PC-9 (cell line): ENCODE data around the gene ABLIM2. TPM values are rescaled to one million over a fixed set of nuclear protein-coding genes. Genes with fewer than 3 reads are reported as not detected.
A peak's percentile ranks its signal among the peaks of the same experiment; 100 is the strongest.

ENCODE experiments used
- BruUV-seq: library from RNA; stranded (reverse); fragments of 400-500 nt; replicated peaks from 2 replicates; lab custom pipeline; 2021; lab: Mats Ljungman, UMichigan
- CTCF ChIA-PET: fragments of 300-600 bp; sonication (Branson Sonifier 250); formaldehyde crosslinking; loops from one replicate; lab custom pipeline; 2022; ENCODE audit warnings: antibody characterized with exemption; lab: Charles Lee
- POLR2A ChIA-PET: fragments of 300-600 bp; sonication (Branson Sonifier 250); formaldehyde crosslinking; loops from one replicate; lab custom pipeline; 2022; ENCODE audit warnings: antibody characterized with exemption; ENCODE audit not compliant: unreplicated experiment; lab: Charles Lee
- DNase-seq, 2 experiments: peaks; one replicate each; pipeline versions ENCODE4 v3.0.0 to v3.0.0-alpha.2; 2015 to 2022; ENCODE audit warnings: mixed read lengths in 1 of 2
- H2AFZ ChIP-seq: fragments of 200-600 bp; sonication (generic); 2 replicates; pipeline ENCODE4 v1.8.1; 2017; ENCODE audit warnings: antibody characterized with exemption
- H3F3A ChIP-seq: fragments of 200-600 bp; sonication (generic); 2 replicates; pipeline ENCODE4 v1.8.1; 2017; ENCODE audit warnings: antibody characterized with exemption, mild to moderate bottlenecking, low read depth; ENCODE audit not compliant: insufficient read depth
- H3K27ac ChIP-seq: fragments of 200-600 bp; sonication (generic); 2 replicates; pipeline ENCODE4 v1.6.1; 2016; ENCODE audit warnings: mixed run types
- H3K27me3 ChIP-seq: fragments of 200-600 bp; sonication (generic); 2 replicates; pipeline ENCODE4 v1.6.1; 2016; ENCODE audit warnings: low read depth, mixed run types; ENCODE audit not compliant: insufficient read depth
- H3K36me3 ChIP-seq: fragments of 200-600 bp; sonication (generic); 2 replicates; pipeline ENCODE4 v1.6.1; 2016; ENCODE audit warnings: low read depth, mixed run types
- H3K4me1 ChIP-seq: fragments of 200-600 bp; sonication (generic); replicated peaks from 2 replicates; pipeline ENCODE4 v1.6.1; 2016; ENCODE audit warnings: mixed run types; ENCODE audit not compliant: insufficient read depth
- H3K4me2 ChIP-seq: fragments of 200-600 bp; sonication (generic); 2 replicates; pipeline ENCODE4 v1.6.1; 2017; ENCODE audit warnings: mixed run types
- H3K4me3 ChIP-seq: fragments of 200-600 bp; sonication (generic); 2 replicates; pipeline ENCODE4 v1.6.1; 2016; ENCODE audit warnings: mixed run types
- H3K79me2 ChIP-seq: fragments of 200-600 bp; sonication (generic); 2 replicates; pipeline ENCODE4 v1.6.1; 2017; ENCODE audit warnings: low read depth, mixed run types
- H3K9me2 ChIP-seq: fragments of 200-600 bp; sonication (generic); 2 replicates; pipeline ENCODE4 v1.8.1; 2017; ENCODE audit warnings: mild to moderate bottlenecking; ENCODE audit not compliant: insufficient read depth
- H3K9me3 ChIP-seq: fragments of 200-600 bp; sonication (generic); 2 replicates; pipeline ENCODE4 v1.8.1; 2016; ENCODE audit warnings: low read depth; ENCODE audit not compliant: insufficient read depth
- H4K20me1 ChIP-seq: fragments of 200-600 bp; sonication (generic); 2 replicates; pipeline ENCODE4 v1.8.1; 2017; ENCODE audit not compliant: insufficient read depth
- EZH2 ChIP-seq: fragments of 200-600 bp; sonication (generic); IDR thresholded peaks from 2 replicates; pipeline ENCODE4 v1.8.0; 2017; ENCODE audit warnings: antibody characterized with exemption, low read depth
- intact Hi-C: fragments of 100-400 bp; cut with micrococcal nuclease; formaldehyde crosslinking; loops from one replicate; pipeline ENCODE4 v1.10.0; 2022; ENCODE audit not compliant: unreplicated experiment
- total RNA-seq: library from RNA; stranded (reverse); gene quantifications from 2 replicates; pipeline ENCODE4 v1.2.3, GENCODE V29; 2021
- TF ChIP-seq, protein P1 (sequence below): fragments of 200-600 bp; sonication (generic); conservative IDR thresholded peaks from 2 replicates; pipeline ENCODE4 v1.6.1; 2017; ENCODE audit warnings: mixed run types, antibody characterized with exemption, mild to moderate bottlenecking, moderate library complexity

Gene ABLIM2
- total RNA-seq, 1 experiment from 2014 or later, result 1.6 TPM

- Histone ChIP-seq H4K20me1 (no peaks in the 10 kb centered on the region), H3K79me2 (0 out of 2 replicates have a peak, but pooled peaks cover 2% of the 10 kb centered on the region), H3K4me1 (peaks cover 47% of the 10 kb centered on the region), H3K4me2 (peak overlapping the region; percentile 97), H3K27ac (no peak overlapping the region), H2AFZ (no peak overlapping the region), H3K36me3 (no peaks in the 10 kb centered on the region), H3K4me3 (no peak overlapping the region; the same call in 1 of the 2 replicates), H3K27me3 (no peaks in the 10 kb centered on the region), H3F3A (peaks cover 6% of the 10 kb centered on the region; the same call in 1 of the 2 replicates), H3K9me3 (no peaks in the 10 kb centered on the region), H3K9me2 (no peaks in the 10 kb centered on the region)
- TF ChIP-seq, protein P1, sequence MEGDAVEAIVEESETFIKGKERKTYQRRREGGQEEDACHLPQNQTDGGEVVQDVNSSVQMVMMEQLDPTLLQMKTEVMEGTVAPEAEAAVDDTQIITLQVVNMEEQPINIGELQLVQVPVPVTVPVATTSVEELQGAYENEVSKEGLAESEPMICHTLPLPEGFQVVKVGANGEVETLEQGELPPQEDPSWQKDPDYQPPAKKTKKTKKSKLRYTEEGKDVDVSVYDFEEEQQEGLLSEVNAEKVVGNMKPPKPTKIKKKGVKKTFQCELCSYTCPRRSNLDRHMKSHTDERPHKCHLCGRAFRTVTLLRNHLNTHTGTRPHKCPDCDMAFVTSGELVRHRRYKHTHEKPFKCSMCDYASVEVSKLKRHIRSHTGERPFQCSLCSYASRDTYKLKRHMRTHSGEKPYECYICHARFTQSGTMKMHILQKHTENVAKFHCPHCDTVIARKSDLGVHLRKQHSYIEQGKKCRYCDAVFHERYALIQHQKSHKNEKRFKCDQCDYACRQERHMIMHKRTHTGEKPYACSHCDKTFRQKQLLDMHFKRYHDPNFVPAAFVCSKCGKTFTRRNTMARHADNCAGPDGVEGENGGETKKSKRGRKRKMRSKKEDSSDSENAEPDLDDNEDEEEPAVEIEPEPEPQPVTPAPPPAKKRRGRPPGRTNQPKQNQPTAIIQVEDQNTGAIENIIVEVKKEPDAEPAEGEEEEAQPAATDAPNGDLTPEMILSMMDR, result no peak
- TF ChIP-seq EZH2, result no peak
- ChIA-PET POLR2A (interaction anchor here (0.6 to 1.0 kb wide), 3 partner anchors 17 to 1422 kb away, joined by 3 to 4 read pairs (median 3); no protein-coding TSS in a partner anchor), CTCF (no interaction called here)
- BruUV-seq, result no TSS peak
- no peak for DNase-seq
- intact Hi-C loops, result no loop called here
Measured at GRCh38 chr4:8198206-8198905, 39.7 kb upstream of the ABLIM2 start.

DNA sequence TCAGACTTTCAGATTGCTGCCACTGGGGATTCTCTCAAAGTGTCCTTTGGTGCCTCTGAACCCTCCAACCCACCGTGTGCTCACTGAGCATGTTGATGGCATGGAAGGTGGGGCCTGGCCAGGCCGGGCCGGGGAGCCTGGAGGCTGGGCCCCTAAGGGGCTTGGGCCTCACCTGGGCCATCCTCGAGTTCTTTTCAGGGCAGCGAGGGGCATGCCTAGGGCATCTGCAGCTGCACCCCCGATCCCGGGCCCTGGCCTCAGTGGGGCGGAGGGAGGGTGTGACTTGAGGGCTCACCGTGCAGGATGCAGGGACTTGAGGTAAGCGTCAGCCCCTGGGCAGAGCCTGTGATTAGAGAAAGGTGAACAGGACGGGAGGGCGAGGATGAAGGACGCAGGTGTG is 38.9 kb upstream of the ABLIM2 start:
- Histone ChIP-seq H3F3A (peaks cover 6% of the 10 kb centered on the region; the same call in 1 of the 2 replicates), H3K9me3 (no peaks in the 10 kb centered on the region), H3K27ac (no peak overlapping the region), H3K4me3 (no peak overlapping the region), H3K36me3 (no peaks in the 10 kb centered on the region), H4K20me1 (no peaks in the 10 kb centered on the region), H2AFZ (no peak overlapping the region), H3K4me1 (peaks cover 47% of the 10 kb centered on the region), H3K27me3 (no peaks in the 10 kb centered on the region), H3K4me2 (no peak overlapping the region), H3K79me2 (0 out of 2 replicates have a peak, but pooled peaks cover 2% of the 10 kb centered on the region), H3K9me2 (no peaks in the 10 kb centered on the region)
- no TSS peak for BruUV-seq
- no peak for TF ChIP-seq EZH2
- TF ChIP-seq, protein P1, result no peak
- CTCF ChIA-PET, result no interaction called here
- DNase-seq, result no peak
- POLR2A ChIA-PET, result no interaction called here
- intact Hi-C loops, result no loop called here

GRCh38 chr4:8195841-8196458 is 37.3 kb upstream of the ABLIM2 start:
- H3K4me3 ChIP-seq, result no peak overlapping the region
- H3K9me3 ChIP-seq, result no peaks in the 10 kb centered on the region
- H3K27ac ChIP-seq, result no peak overlapping the region
- peaks cover 6% of the 10 kb centered on the region; the same call in 1 of the 2 replicates for H3F3A ChIP-seq
- H3K27me3 ChIP-seq, result no peaks in the 10 kb centered on the region
- H3K4me2 ChIP-seq, result 0 out of 2 replicates have a peak overlapping the region, but pooled peaks have one; percentile 1
- H3K36me3 ChIP-seq, result no peaks in the 10 kb centered on the region
- no peaks in the 10 kb centered on the region for H3K9me2 ChIP-seq
- H2AFZ ChIP-seq, result no peak overlapping the region
- TF ChIP-seq, protein P1, result no peak
- no peak for TF ChIP-seq EZH2
- peak in 1 of 2 experiments; percentile 63 for DNase-seq
- peaks cover 55% of the 10 kb centered on the region for H3K4me1 ChIP-seq
- H3K79me2 ChIP-seq, result 0 out of 2 replicates have a peak, but pooled peaks cover 2% of the 10 kb centered on the region
- no peaks in the 10 kb centered on the region for H4K20me1 ChIP-seq
- intact Hi-C loops, result no loop called here
- POLR2A ChIA-PET, result no interaction called here
- CTCF ChIA-PET, result no interaction called here
- no TSS peak for BruUV-seq
